Peyer's patch (tissue), 4 donors: Measurements from ENCODE around the gene SCP2.

Experiments
- CTCF ChIP-seq, 6 experiments: fragments of 450-650 bp in 4 of 6; fragments of 200-600 bp in 2 of 6; sonication (generic) in 1 of 6; IDR thresholded peaks; one replicate each; pipeline ENCODE4 v1.5.1; 2017 to 2019; ENCODE audit warnings: antibody characterized with exemption in 6 of 6, mild to moderate bottlenecking in 3 of 6, moderate library complexity in 1 of 6
- POLR2A ChIP-seq, 2 donors: fragments of 450-650 bp; IDR thresholded peaks; one replicate each; pipeline ENCODE4 v1.5.1; 2017; ENCODE audit warnings: antibody characterized with exemption in 2 of 2, mild to moderate bottlenecking in 2 of 2, moderate library complexity in 2 of 2

GRCh38 chr1:53025769-53026112 lies 98.7 kb downstream of the SCP2 start:
- TF ChIP-seq CTCF (IDR thresholded peaks at IDR 0.05) (no peak), POLR2A (IDR thresholded peaks at IDR 0.05) (no peak)
